NCI-H69 (cell line): ENCODE data around the gene CDRT15L2.
"Not testable (repeated sequence)": the region's sequence is repeated elsewhere in the genome, so short reads cannot be mapped to it uniquely, and the experiment has no call there.

Experiments used
- DNase-seq: peaks from one replicate; lab custom pipeline; 2025; lab: John Stamatoyannopoulos, UW

CDRT15L2 gene

GRCh38 chr17:20579424-20579823, at the start of gene CDRT15L2:
Gene CDRT15L2, plus strand, starts transcription at chr17:20579724. Its CDS starts 20 bp downstream, at chr17:20579744.
- DNase-seq: not testable (repeated sequence)

GRCh38 chr17:20530104-20530503, 49.4 kb upstream of the CDRT15L2 start:
- not testable (repeated sequence) for DNase-seq

- not testable (repeated sequence) for DNase-seq
Observed at GRCh38 chr17:20532544-20533090, 46.9 kb upstream of the CDRT15L2 start.

GRCh38 chr17:20533206-20533605, 46.3 kb upstream of the CDRT15L2 start:
- peak; percentile 68 for DNase-seq

- DNase-seq: peak; percentile 84
Observed at GRCh38 chr17:20534711-20535550, 44.6 kb upstream of the CDRT15L2 start.

- DNase-seq: not testable (repeated sequence)
Observed at GRCh38 chr17:20540414-20540813, 39.1 kb upstream of the CDRT15L2 start.

- DNase-seq: peak; percentile 73
Observed at GRCh38 chr17:20540865-20541264, 38.7 kb upstream of the CDRT15L2 start.

GRCh38 chr17:20541853-20542546, 37.5 kb upstream of the CDRT15L2 start:
- not testable (repeated sequence) for DNase-seq

- DNase-seq: not testable (repeated sequence)
Observed at GRCh38 chr17:20547923-20548322, 31.6 kb upstream of the CDRT15L2 start.

GRCh38 chr17:20552920-20553319, 26.6 kb upstream of the CDRT15L2 start:
- not testable (repeated sequence) for DNase-seq

- not testable (repeated sequence) for DNase-seq
Observed at GRCh38 chr17:20554728-20555127, 24.8 kb upstream of the CDRT15L2 start.

GRCh38 chr17:20555135-20556010, 24.2 kb upstream of the CDRT15L2 start:
- DNase-seq: not testable (repeated sequence)

GRCh38 chr17:20558096-20558495, 21.4 kb upstream of the CDRT15L2 start:
- not testable (repeated sequence) for DNase-seq

- not testable (repeated sequence) for DNase-seq
Observed at GRCh38 chr17:20559018-20559417, 20.5 kb upstream of the CDRT15L2 start.

- no peak for DNase-seq
Observed at GRCh38 chr17:20562587-20562986, 16.9 kb upstream of the CDRT15L2 start.

- DNase-seq: not testable (repeated sequence)
Observed at GRCh38 chr17:20565245-20565644, 14.3 kb upstream of the CDRT15L2 start.

GRCh38 chr17:20565711-20566110, 13.8 kb upstream of the CDRT15L2 start:
- no peak for DNase-seq

GRCh38 chr17:20566736-20567135, 12.8 kb upstream of the CDRT15L2 start:
- peak; percentile 50 for DNase-seq

- peak; percentile 33 for DNase-seq
Observed at GRCh38 chr17:20567421-20567820, 12.1 kb upstream of the CDRT15L2 start.

GRCh38 chr17:20568604-20569003, 10.9 kb upstream of the CDRT15L2 start:
- not testable (repeated sequence) for DNase-seq

- not testable (repeated sequence) for DNase-seq
Observed at GRCh38 chr17:20571653-20572052, 7.9 kb upstream of the CDRT15L2 start.

GRCh38 chr17:20573216-20573615, 6.3 kb upstream of the CDRT15L2 start:
- DNase-seq: not testable (repeated sequence)
